ENCODE data around the gene CNDP2.

GRCh38 chr18:74494514-74494913, 1.6 kb upstream of the CNDP2 start:
- TF ChIP-seq CTCF (IDR thresholded peaks at IDR 0.05) (no peak), POLR2A (IDR thresholded peaks at IDR 0.05) (no peak), POLR2AphosphoS5 (IDR thresholded peaks at IDR 0.05) (no peak)

All from breast epithelium (tissue), 3 donors.